ENCODE results near the gene MS4A10. TPM values are rescaled to one million over a fixed set of nuclear protein-coding genes. Genes with fewer than 3 reads are reported as not detected.

Gene MS4A10
- total and polyA plus RNA-seq, 2 of the 8 experiments (the other 6 are each of a cell fraction or from before 2014, with no cell fraction given) = not detected

DNA sequence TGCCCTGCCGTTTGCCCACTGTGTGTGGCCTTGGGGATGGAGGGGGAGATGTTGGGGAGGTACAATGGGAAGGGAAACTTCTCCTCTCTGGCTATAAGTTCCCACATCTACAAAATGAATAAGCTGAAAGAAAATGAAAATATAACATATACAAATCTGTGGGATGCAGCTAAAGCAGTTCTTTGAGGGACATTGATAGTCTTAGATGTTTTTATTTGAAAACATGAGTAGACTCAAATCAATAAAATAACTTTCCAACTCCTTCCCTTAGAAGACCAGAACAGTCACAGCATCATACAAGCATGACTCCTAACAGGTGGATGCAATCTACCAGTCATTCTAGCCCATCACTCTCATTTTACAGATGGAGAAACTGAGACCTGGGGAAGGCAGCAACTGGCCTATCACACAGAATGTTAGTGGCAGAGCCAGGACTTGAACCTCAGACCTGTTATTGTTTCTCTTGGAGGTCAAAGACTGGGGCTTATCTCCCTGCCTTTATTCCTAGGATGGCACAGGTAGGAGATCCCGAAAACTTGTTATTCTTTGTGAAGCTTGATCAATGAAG lies 31.5 kb downstream of the MS4A10 start:
- no peak overlapping the region for H2BK12ac ChIP-seq (ENCODE audit: low read depth, low read length)

More for the DNA sequence above, 31.5 kb downstream of the MS4A10 start:
- Histone ChIP-seq H2BK15ac (ENCODE audit: low read length) (no peak overlapping the region), H3K14ac (ENCODE audit: insufficient read length) (no peak overlapping the region), H3K9ac (replicated peaks in 1 of 4; ENCODE audit: extremely low read depth in 1 of 4, low read depth in 3 of 4, low read length in 3 of 4) (no peak overlapping the region), H4K8ac (ENCODE audit: extremely low read depth, insufficient read depth, low read length) (no peak overlapping the region), H2BK20ac (ENCODE audit: low read length) (no peak overlapping the region), H3K36me3 (ENCODE audit: control insufficient read depth in 2 of 4, insufficient read depth in 4 of 4, low read length in 3 of 4) (no peaks in the 10 kb centered on the region), H3K79me2 (ENCODE audit: control insufficient read depth in 1 of 2, insufficient read depth in 2 of 2, low read length in 2 of 2) (no peaks in the 10 kb centered on the region), H3K18ac (ENCODE audit: extremely low read depth, low read length) (no peak overlapping the region), H3K23me2 (ENCODE audit: low read depth, low read length) (no peaks in the 10 kb centered on the region; the same call in 1 of the 2 replicates), H3K56ac (replicated peaks; ENCODE audit: insufficient read length, low read depth, low read length) (no peak overlapping the region), H3K4ac (replicated peaks; ENCODE audit: insufficient read length, low read depth, low read length) (no peak overlapping the region), H3K9me3 (ENCODE audit: insufficient read depth in 2 of 2, low read depth in 1 of 2, low read length in 1 of 2) (peaks cover 8 to 9% of the 10 kb centered on the region in 2 experiments; a peak in 3 of 4 replicates), H3K23ac (ENCODE audit: insufficient read length) (no peak overlapping the region), H4K20me1 (replicated peaks in 1 of 2; ENCODE audit: control insufficient read depth in 1 of 2, insufficient read depth in 2 of 2, low read length in 2 of 2) (no peaks in the 10 kb centered on the region), H3K27me3 (replicated peaks in 1 of 4; ENCODE audit: control insufficient read depth in 3 of 4, extremely low read depth in 1 of 4, insufficient read depth in 3 of 4, low read length in 3 of 4) (no peaks in the 10 kb centered on the region), H4K91ac (replicated peaks; ENCODE audit: insufficient read length, low read length) (no peak overlapping the region), H2BK120ac (replicated peaks; ENCODE audit: low read depth, low read length) (no peak overlapping the region), H2AK5ac (ENCODE audit: low read depth, low read length) (no peak overlapping the region), H3K4me2 (ENCODE audit: insufficient read depth in 1 of 2, low read depth in 2 of 2, low read length in 2 of 2) (no peak overlapping the region), H3K79me1 (ENCODE audit: low read depth, low read length) (no peaks in the 10 kb centered on the region), H2BK5ac (ENCODE audit: low read depth, low read length) (no peak overlapping the region), H3K4me3 (ENCODE audit: extremely low read depth in 1 of 4, insufficient read depth in 2 of 4, low read depth in 3 of 4, low read length in 4 of 4) (no peak overlapping the region), H4K5ac (ENCODE audit: insufficient read length, low read depth, low read length) (no peak overlapping the region), H3K27ac (ENCODE audit: low read depth, low read length) (no peak overlapping the region), H2AFZ (ENCODE audit: low read length) (no peak overlapping the region), H3K4me1 (replicated peaks in 1 of 4; ENCODE audit: control insufficient read depth in 3 of 4, insufficient read depth in 4 of 4, low read length in 3 of 4) (no peaks in the 10 kb centered on the region; a peak in 1 of 7 replicates)
- CTCF ChIA-PET (ENCODE audit: partially characterized antibody) = no interaction called here
- 81% methylated on average over 2 of the region's 2 CpGs; no CpG with 5 or more reads in 1 of the 2 experiments for WGBS, 2 experiments (ENCODE audit: extremely low coverage in 1 of 2, insufficient coverage in 1 of 2, insufficient read length in 1 of 2, insufficient replicate concordance in 2 of 2, low coverage in 1 of 2, low lambda C conversion rate in 2 of 2, missing lambda C conversion rate in 1 of 2)
- POLR2A ChIA-PET (ENCODE audit: partially characterized antibody) = no interaction called here
- FAIRE-seq = no peak
- DNase-seq (ENCODE audit: low read depth in 1 of 2, low spot score in 2 of 2) = no peak
- no peak for TF ChIP-seq GABPA (IDR thresholded peaks at IDR 0.05; ENCODE audit: borderline replicate concordance, insufficient read depth, low read length)
- TF ChIP-seq JUN (IDR thresholded peaks at IDR 0.05; ENCODE audit: low read depth, low read length) = no peak
- TF ChIP-seq CBX8 (IDR thresholded peaks at IDR 0.05; ENCODE audit: borderline replicate concordance, low read depth, low read length) = no peak
- no peak for TF ChIP-seq POLR2AphosphoS5 (IDR thresholded peaks at IDR 0.05; ENCODE audit: low read depth, low read length)
- no peak for TF ChIP-seq PHF8 (conservative IDR thresholded peaks at IDR 0.05; ENCODE audit: low read depth, low read length)
- no peak for TF ChIP-seq MAFK (IDR thresholded peaks at IDR 0.05; ENCODE audit: low read depth, low read length)
- TF ChIP-seq RBBP5 (IDR thresholded peaks at IDR 0.05; ENCODE audit: borderline replicate concordance, low read depth, low read length) = no peak

Data from H1 (cell line).